ENCODE data around the gene CTR9. TPM values are rescaled to one million over a fixed set of nuclear protein-coding genes. Genes with fewer than 3 reads are reported as not detected.
"Not testable (repeated sequence)": the region's sequence is repeated elsewhere in the genome, so short reads cannot be mapped to it uniquely, and the experiment has no call there.

CTR9 gene
- total RNA-seq, 1 donor from 2014 or later = 23.4 TPM

- ATAC-seq = no peak
Observed at GRCh38 chr11:10784232-10785145, 33.4 kb downstream of the CTR9 start.

- ATAC-seq = no peak
Observed at GRCh38 chr11:10785146-10785474, 34.1 kb downstream of the CTR9 start.

- ATAC-seq = no peak
Observed at GRCh38 chr11:10786451-10786850, 35.4 kb downstream of the CTR9 start.

GRCh38 chr11:10792385-10793068 lies 41.5 kb downstream of the CTR9 start:
- peak; percentile 86 for ATAC-seq

GRCh38 chr11:10793470-10794255 lies 42.6 kb downstream of the CTR9 start:
- no peak for ATAC-seq

GRCh38 chr11:10796191-10796590 lies 45.1 kb downstream of the CTR9 start:
- ATAC-seq = no peak

- ATAC-seq = no peak
Observed at GRCh38 chr11:10797001-10797400, 46.0 kb downstream of the CTR9 start.

GRCh38 chr11:10797531-10797930 lies 46.5 kb downstream of the CTR9 start:
- no peak for ATAC-seq

- ATAC-seq = no peak
Observed at GRCh38 chr11:10798330-10798928, 47.4 kb downstream of the CTR9 start.

- ATAC-seq = no peak
Observed at GRCh38 chr11:10800292-10800691, 49.2 kb downstream of the CTR9 start.

- no peak for ATAC-seq
Observed at GRCh38 chr11:10803676-10804075, 52.6 kb downstream of the CTR9 start.

GRCh38 chr11:10805741-10806140 lies 54.7 kb downstream of the CTR9 start:
- ATAC-seq = no peak

- no peak for ATAC-seq
Observed at GRCh38 chr11:10806206-10806605, 55.2 kb downstream of the CTR9 start.

- peak; percentile 32 for ATAC-seq
Observed at GRCh38 chr11:10807493-10808234, 56.6 kb downstream of the CTR9 start.

- no peak for ATAC-seq
Observed at GRCh38 chr11:10808235-10808552, 57.1 kb downstream of the CTR9 start.

GRCh38 chr11:10808553-10809372 lies 57.7 kb downstream of the CTR9 start, which contains the start of gene EIF4G2:
EIF4G2 (minus strand) TSS chr11:10808926.
- ATAC-seq = peak; percentile 98

- peak; percentile 19 for ATAC-seq
Observed at GRCh38 chr11:10809373-10810160, 58.5 kb downstream of the CTR9 start.

- no peak for ATAC-seq
Observed at GRCh38 chr11:10813945-10814344, 62.9 kb downstream of the CTR9 start.

- no peak for ATAC-seq
Observed at GRCh38 chr11:10818594-10818993, 67.5 kb downstream of the CTR9 start.

GRCh38 chr11:10822491-10822890 lies 71.4 kb downstream of the CTR9 start:
- ATAC-seq = not testable (repeated sequence)
